Measurements from ENCODE around the gene RAET1G. TPM values are rescaled to one million over a fixed set of nuclear protein-coding genes. Genes with fewer than 3 reads are reported as not detected.

The RAET1G gene
- polyA plus RNA-seq, 3 donors = 1.2 to 1.7 (median 1.6) TPM

- DNase-seq (ENCODE audit: extremely low read depth in 1 of 11, low read depth in 9 of 11, low spot score in 4 of 11) = no peak
Measured at GRCh38 chr6:149884617-149885016, 38.3 kb downstream of the RAET1G start.

- no peak for DNase-seq (ENCODE audit: extremely low read depth in 1 of 11, low read depth in 9 of 11, low spot score in 4 of 11)
Measured at GRCh38 chr6:149884215-149884614, 38.7 kb downstream of the RAET1G start.

- no peak for DNase-seq (ENCODE audit: extremely low read depth in 1 of 11, low read depth in 9 of 11, low spot score in 4 of 11)
Measured at GRCh38 chr6:149881860-149882259, 41.1 kb downstream of the RAET1G start.

- no peak for DNase-seq (ENCODE audit: extremely low read depth in 1 of 11, low read depth in 9 of 11, low spot score in 4 of 11)
Measured at GRCh38 chr6:149881066-149881766, 41.7 kb downstream of the RAET1G start.

- no peak for DNase-seq (ENCODE audit: extremely low read depth in 1 of 11, low read depth in 9 of 11, low spot score in 4 of 11)
Measured at GRCh38 chr6:149877659-149878058, 45.3 kb downstream of the RAET1G start.

GRCh38 chr6:149876241-149876933 is 46.5 kb downstream of the RAET1G start:
- DNase-seq (ENCODE audit: extremely low read depth in 1 of 11, low read depth in 9 of 11, low spot score in 4 of 11) = no peak

GRCh38 chr6:149872233-149872632 is 50.7 kb downstream of the RAET1G start:
- DNase-seq (ENCODE audit: extremely low read depth in 1 of 11, low read depth in 9 of 11, low spot score in 4 of 11) = no peak

GRCh38 chr6:149871182-149871581 is 51.7 kb downstream of the RAET1G start:
- DNase-seq (ENCODE audit: extremely low read depth in 1 of 11, low read depth in 9 of 11, low spot score in 4 of 11) = no peak

- no peak for DNase-seq (ENCODE audit: extremely low read depth in 1 of 11, low read depth in 9 of 11, low spot score in 4 of 11)
Measured at GRCh38 chr6:149869275-149869892, 53.5 kb downstream of the RAET1G start.

- DNase-seq (ENCODE audit: extremely low read depth in 1 of 11, low read depth in 9 of 11, low spot score in 4 of 11) = no peak
Measured at GRCh38 chr6:149867876-149868640, 54.9 kb downstream of the RAET1G start.

Other genes starting within 250 kb of the RAET1G start
- 10 to 100 TPM; 28.8 to 38.0 (median 31.7) TPM for gene LATS1, start 205.0 kb downstream of the RAET1G start, polyA plus RNA-seq (ENCODE audit: insufficient read length in 3 of 3)
- gene NUP43, start 176.6 kb downstream of the RAET1G start, polyA plus RNA-seq (ENCODE audit: insufficient read length in 3 of 3) = 10 to 100 TPM; 42.0 to 47.8 (median 46.7) TPM
- 10 to 100 TPM; 78.5 to 94.1 (median 90.9) TPM for gene PCMT1, start 173.4 kb downstream of the RAET1G start, polyA plus RNA-seq (ENCODE audit: insufficient read length in 3 of 3)
- 10 to 100 TPM; 31.6 to 35.6 (median 34.0) TPM for gene LRP11, start 58.8 kb downstream of the RAET1G start, polyA plus RNA-seq (ENCODE audit: insufficient read length in 3 of 3)
- gene RAET1E, start 25.0 kb downstream of the RAET1G start, polyA plus RNA-seq (ENCODE audit: insufficient read length in 3 of 3) = under 1 TPM; 0.20 to 0.50 (median 0.30) TPM
- 1 to 10 TPM in 1 of 3 donors, under 1 TPM in 2; 0.72 to 1.0 (median 0.75) TPM for gene ULBP2, start 18.9 kb upstream of the RAET1G start, polyA plus RNA-seq (ENCODE audit: insufficient read length in 3 of 3)
- gene ULBP1, start 40.8 kb upstream of the RAET1G start, polyA plus RNA-seq (ENCODE audit: insufficient read length in 3 of 3) = 1 to 10 TPM; 1.6 to 2.1 (median 1.9) TPM
- gene RAET1L, start 102.4 kb upstream of the RAET1G start, polyA plus RNA-seq (ENCODE audit: insufficient read length in 3 of 3) = under 1 TPM in 1 of 3 donors, not detected in 2; 0.23 TPM
- gene ULBP3, start 146.0 kb upstream of the RAET1G start, polyA plus RNA-seq (ENCODE audit: insufficient read length in 3 of 3) = 10 to 100 TPM in 2 of 3 donors, 1 to 10 TPM in 1; 9.6 to 11.3 (median 10.8) TPM
- 10 to 100 TPM; 21.7 to 30.5 (median 27.6) TPM for gene PPP1R14C, start 219.9 kb upstream of the RAET1G start, polyA plus RNA-seq (ENCODE audit: insufficient read length in 3 of 3)

All from renal cortex interstitium (tissue), 11 donors.